Stimulated activated CD4-positive, alpha-beta T cell treated with anti-CD3 and anti-CD28 coated beads, Interleukin-12 subunit alpha, Interleukin-12 subunit beta, amount 100 ng/mL, for 4 hours (primary cell): ENCODE measurements around the gene CDCP1.

Experiments used
- DNase-seq: peaks from one replicate; pipeline ENCODE4 v3.0.0-alpha.2; 2020

Gene CDCP1

GRCh38 chr3:45105855-45106671 is 40.1 kb downstream of the CDCP1 start:
- DNase-seq, result peak; percentile 26

- DNase-seq, result no peak
Measured at GRCh38 chr3:45104715-45105711, 41.2 kb downstream of the CDCP1 start.

- DNase-seq, result no peak
Measured at GRCh38 chr3:45103753-45104714, 42.1 kb downstream of the CDCP1 start.

GRCh38 chr3:45103334-45103733 is 42.8 kb downstream of the CDCP1 start:
- DNase-seq, result no peak

- DNase-seq, result no peak
Measured at GRCh38 chr3:45100981-45101407, 45.2 kb downstream of the CDCP1 start.

- DNase-seq, result no peak
Measured at GRCh38 chr3:45098310-45098709, 47.9 kb downstream of the CDCP1 start.

- no peak for DNase-seq
Measured at GRCh38 chr3:45097296-45097883, 48.8 kb downstream of the CDCP1 start.

GRCh38 chr3:45095916-45096526 is 50.2 kb downstream of the CDCP1 start:
- no peak for DNase-seq

GRCh38 chr3:45093176-45093575 is 53.0 kb downstream of the CDCP1 start:
- no peak for DNase-seq

GRCh38 chr3:45092132-45093031 is 53.8 kb downstream of the CDCP1 start:
- no peak for DNase-seq

- DNase-seq, result no peak
Measured at GRCh38 chr3:45090855-45091254, 55.3 kb downstream of the CDCP1 start.

- no peak for DNase-seq
Measured at GRCh38 chr3:45088543-45089358, 57.4 kb downstream of the CDCP1 start.

GRCh38 chr3:45087155-45087554 is 59.0 kb downstream of the CDCP1 start:
- no peak for DNase-seq

- no peak for DNase-seq
Measured at GRCh38 chr3:45084820-45085816, 61.1 kb downstream of the CDCP1 start.

- DNase-seq, result no peak
Measured at GRCh38 chr3:45084361-45084760, 61.8 kb downstream of the CDCP1 start.

GRCh38 chr3:45083023-45083422 is 63.2 kb downstream of the CDCP1 start:
- DNase-seq, result no peak

GRCh38 chr3:45082142-45082538 is 64.0 kb downstream of the CDCP1 start:
- no peak for DNase-seq

- no peak for DNase-seq
Measured at GRCh38 chr3:45081506-45082141, 64.6 kb downstream of the CDCP1 start.
